IMR-90 (cell line): ENCODE measurements around the gene RNASET2. TPM values are rescaled to one million over a fixed set of nuclear protein-coding genes. Genes with fewer than 3 reads are reported as not detected.

Experiments
- ATAC-seq: fragments of 200-7000 bp; cut with Tn5 transposase; 2 replicates; pipeline ENCODE4 v1.9.1; 2020; ENCODE audit warnings: low read depth, mild to moderate bottlenecking, moderate library complexity
- BruUV-seq: library from RNA; stranded (reverse); fragments of 400-500 nt; replicated peaks from 2 replicates; lab custom pipeline; 2021; lab: Mats Ljungman, UMichigan
- CTCF ChIA-PET: fragments of 300-600 bp; formaldehyde crosslinking; extraction: SDS; loops from one replicate; lab custom pipeline; 2021; ENCODE audit warnings: antibody characterized with exemption; lab: Yijun Ruan, JAX
- POLR2A ChIA-PET: fragments of 300-600 bp; sonication (Branson Sonifier 250); formaldehyde crosslinking; loops from one replicate; lab custom pipeline; 2022; ENCODE audit warnings: antibody characterized with exemption; ENCODE audit not compliant: unreplicated experiment; lab: Charles Lee
- DNase-seq: peaks from one replicate; pipeline ENCODE4 v3.0.0; 2013
- H2AFZ ChIP-seq: replicated peaks from 2 replicates; pipeline ENCODE3; 2013; ENCODE audit warnings: low read length, mild to moderate bottlenecking; ENCODE audit not compliant: poor library complexity
- H2AK5ac ChIP-seq: 2 replicates; pipeline ENCODE4 v1.6.1; 2013; ENCODE audit warnings: low read depth, low read length, inconsistent platforms
- H2AK9ac ChIP-seq: replicated peaks from 2 replicates; pipeline ENCODE3; 2013; ENCODE audit warnings: mild to moderate bottlenecking, low read depth, low read length, moderate library complexity; ENCODE audit not compliant: poor library complexity
- H2BK120ac ChIP-seq: 2 replicates; pipeline ENCODE4 v1.6.1; 2013; ENCODE audit warnings: low read depth, low read length, inconsistent platforms
- H2BK15ac ChIP-seq: 3 replicates; pipeline ENCODE4 v1.6.1; 2013; ENCODE audit warnings: low read depth, low read length, inconsistent platforms
- H2BK20ac ChIP-seq: 2 replicates; pipeline ENCODE4 v1.6.1; 2013; ENCODE audit warnings: low read depth, mild to moderate bottlenecking, inconsistent platforms, low read length, moderate library complexity
- H2BK5ac ChIP-seq: 2 replicates; pipeline ENCODE4 v1.6.1; 2013; ENCODE audit warnings: mild to moderate bottlenecking, low read depth, low read length, inconsistent platforms; ENCODE audit not compliant: poor library complexity, severe bottlenecking
- H3K14ac ChIP-seq: replicated peaks from 2 replicates; pipeline ENCODE4 v1.6.1; 2013; ENCODE audit warnings: low read depth, low read length, inconsistent platforms
- H3K18ac ChIP-seq: 2 replicates; pipeline ENCODE4 v1.6.1; 2013; ENCODE audit warnings: low read depth, low read length, control low read depth
- H3K23ac ChIP-seq: 2 replicates; pipeline ENCODE4 v1.6.1; 2013; ENCODE audit warnings: low read depth, low read length, inconsistent platforms
- H3K27ac ChIP-seq: 2 replicates; pipeline ENCODE4 v1.5.1; 2013; ENCODE audit warnings: mild to moderate bottlenecking, control low read depth, low read length; ENCODE audit not compliant: insufficient read depth
- H3K27me3 ChIP-seq: 2 replicates; pipeline ENCODE4 v1.6.1; 2013; ENCODE audit warnings: low read length; ENCODE audit not compliant: control insufficient read depth, insufficient read depth
- H3K36me3 ChIP-seq: 2 replicates; pipeline ENCODE4 v1.6.1; 2013; ENCODE audit warnings: low read length, mixed read lengths; ENCODE audit not compliant: control insufficient read depth, insufficient read depth
- H3K4ac ChIP-seq: 2 replicates; pipeline ENCODE4 v1.6.1; 2013; ENCODE audit warnings: low read depth, low read length, inconsistent platforms
- H3K4me1 ChIP-seq: 2 replicates; pipeline ENCODE4 v1.6.1; 2013; ENCODE audit warnings: low read length, mixed read lengths; ENCODE audit not compliant: control insufficient read depth, insufficient read depth
- H3K4me2 ChIP-seq: 2 replicates; pipeline ENCODE4 v1.6.1; 2013; ENCODE audit warnings: low read depth, mild to moderate bottlenecking, control low read depth, low read length, moderate library complexity
- H3K4me3 ChIP-seq: 2 replicates; pipeline ENCODE4 v1.5.1; 2013; ENCODE audit warnings: low read depth, mild to moderate bottlenecking, control low read depth, low read length, moderate library complexity; ENCODE audit not compliant: insufficient read depth
- H3K56ac ChIP-seq: 2 replicates; pipeline ENCODE4 v1.6.1; 2013; ENCODE audit warnings: low read length, inconsistent platforms; ENCODE audit not compliant: insufficient read depth; ENCODE audit errors: extremely low read depth
- H3K79me1 ChIP-seq, 2 experiments: 2 replicates each; pipeline ENCODE4 v1.6.1; 2013; ENCODE audit warnings: low read length in 2 of 2, inconsistent platforms in 1 of 2, low read depth in 1 of 2
- H3K9ac ChIP-seq: 2 replicates; pipeline ENCODE4 v1.6.1; 2013; ENCODE audit warnings: low read depth, low read length, control low read depth
- H3K9me1 ChIP-seq: 2 replicates; pipeline ENCODE4 v1.6.1; 2013; ENCODE audit warnings: low read length, inconsistent platforms; ENCODE audit not compliant: insufficient read depth
- H3K9me3 ChIP-seq: 2 replicates; pipeline ENCODE4 v1.6.1; 2013; ENCODE audit warnings: low read length; ENCODE audit not compliant: control insufficient read depth, insufficient read depth
- H4K20me1 ChIP-seq: 2 replicates; pipeline ENCODE4 v1.6.1; 2013; ENCODE audit warnings: low read length, inconsistent platforms; ENCODE audit not compliant: insufficient read depth
- H4K5ac ChIP-seq: 2 replicates; pipeline ENCODE4 v1.6.1; 2013; ENCODE audit warnings: mild to moderate bottlenecking, low read depth, low read length, control low read depth
- H4K8ac ChIP-seq, 2 experiments: 2 replicates each; pipeline ENCODE4 v1.6.1; 2013; ENCODE audit warnings: low read depth in 2 of 2, low read length in 2 of 2, control low read depth in 1 of 2, inconsistent platforms in 1 of 2
- H4K91ac ChIP-seq: 2 replicates; pipeline ENCODE4 v1.6.1; 2013; ENCODE audit warnings: low read depth, low read length, inconsistent platforms; ENCODE audit not compliant: insufficient read depth
- BHLHE40 ChIP-seq: fragments of 150-350 bp; IDR thresholded peaks from 2 replicates; pipeline ENCODE4 v1.6.1; 2016; ENCODE audit warnings: mild to moderate bottlenecking, low read depth, low read length
- CEBPB ChIP-seq: IDR thresholded peaks from 2 replicates; pipeline ENCODE4 v1.6.1; 2012; ENCODE audit warnings: low read depth, low read length, improper control_type of control experiment
- CHD1 ChIP-seq: IDR thresholded peaks from 2 replicates; pipeline ENCODE4 v1.6.1; 2012; ENCODE audit warnings: low read depth, low read length, improper control_type of control experiment
- FOS ChIP-seq: fragments of 150-350 bp; IDR thresholded peaks from 2 replicates; pipeline ENCODE4 v1.6.1; 2016; ENCODE audit warnings: low read depth, low read length
- MAFK ChIP-seq: IDR thresholded peaks from 2 replicates; pipeline ENCODE4 v1.6.1; 2012; ENCODE audit warnings: low read depth, low read length, improper control_type of control experiment
- MAZ ChIP-seq: IDR thresholded peaks from 2 replicates; pipeline ENCODE4 v1.6.1; 2012; ENCODE audit warnings: low read depth, mild to moderate bottlenecking, low read length, improper control_type of control experiment, moderate library complexity, borderline replicate concordance
- MXI1 ChIP-seq: IDR thresholded peaks from 2 replicates; pipeline ENCODE4 v1.6.1; 2012; ENCODE audit warnings: low read depth, mild to moderate bottlenecking, low read length, moderate library complexity, borderline replicate concordance
- NFE2L2 ChIP-seq: fragments of 150-350 bp; IDR thresholded peaks from 2 replicates; pipeline ENCODE4 v1.6.1; 2016; ENCODE audit warnings: low read depth, mild to moderate bottlenecking, low read length
- POLR2A ChIP-seq: IDR thresholded peaks from 2 replicates; pipeline ENCODE4 v1.6.1; 2012; ENCODE audit warnings: mild to moderate bottlenecking, low read depth, low read length
- RAD21 ChIP-seq: IDR thresholded peaks from 2 replicates; pipeline ENCODE4 v1.6.1; 2012; ENCODE audit warnings: low read length, improper control_type of control experiment
- RCOR1 ChIP-seq: IDR thresholded peaks from 2 replicates; pipeline ENCODE4 v1.6.1; 2012; ENCODE audit warnings: mild to moderate bottlenecking, low read length, improper control_type of control experiment; ENCODE audit not compliant: insufficient replicate concordance
- RFX5 ChIP-seq: IDR thresholded peaks from 2 replicates; pipeline ENCODE4 v1.8.0; 2012; ENCODE audit warnings: low read depth, mild to moderate bottlenecking, low read length, moderate library complexity
- SMC3 ChIP-seq: fragments of 150-350 bp; IDR thresholded peaks from 2 replicates; pipeline ENCODE4 v1.6.1; 2016; ENCODE audit warnings: low read depth, mild to moderate bottlenecking, antibody characterized with exemption, low read length, moderate library complexity
- WGBS, 2 experiments: methylation state at CpG; one replicate each; pipeline versions ENCODE4 v1.1.5 to v1.1.7; 2013; ENCODE audit warnings: missing lambda C conversion rate in 2 of 2; ENCODE audit not compliant: insufficient read length in 1 of 2; ENCODE audit errors: extremely low coverage in 2 of 2; 5-methylcytosine and 5-hydroxymethylcytosine counted together
- dilution Hi-C: fragments of 300-500 bp; cut with HindIII; formaldehyde crosslinking; loops from one replicate; pipeline ENCODE4 v1.14.3; 2018; ENCODE audit warnings: low sequenced_read_pairs; ENCODE audit not compliant: unreplicated experiment
- in situ Hi-C: fragments of 300-500 bp; cut with MboI; formaldehyde crosslinking; loops from 3 replicates; pipeline ENCODE4 v1.14.3; 2019; ENCODE audit warnings: low sequenced_read_pairs, inconsistent platforms, mixed read lengths
- intact Hi-C: fragments of 100-400 bp; cut with micrococcal nuclease; formaldehyde crosslinking; loops from 2 replicates; pipeline ENCODE4 v1.10.0; 2022
- polyA plus RNA-seq, 3 experiments: library from polyadenylated mRNA; depleted of rRNA; stranded (reverse); fragments of >200 nt; gene quantifications; 2 replicates each; pipeline ENCODE4 v1.2.3, GENCODE V29; 2012; ENCODE audit warnings: low replicate concordance in 1 of 3
- total RNA-seq: library from RNA; depleted of rRNA; stranded (reverse); fragments of >200 nt; gene quantifications from 2 replicates; pipeline ENCODE4 v1.2.3, GENCODE V29; 2012
- TF ChIP-seq, protein P1 (sequence below): conservative IDR thresholded peaks from 2 replicates; pipeline ENCODE4 v1.5.1; 2012; ENCODE audit warnings: mild to moderate bottlenecking, low read depth, low read length, improper control_type of control experiment
- TF ChIP-seq, protein P2 (sequence below): fragments of 150-350 bp; IDR thresholded peaks from 2 replicates; pipeline ENCODE4 v1.6.1; 2017; ENCODE audit warnings: mild to moderate bottlenecking, antibody characterized with exemption, low read length, low read depth
- TF ChIP-seq, protein P3 (sequence below): fragments of 150-350 bp; IDR thresholded peaks from 2 replicates; pipeline ENCODE4 v1.6.1; 2016; ENCODE audit warnings: low read depth, mild to moderate bottlenecking, low read length, moderate library complexity, borderline replicate concordance

The RNASET2 gene
- total and polyA plus RNA-seq, 2 of the 4 experiments (the other 2 are of a cell fraction), result 13.6 to 24.9 TPM

DNA sequence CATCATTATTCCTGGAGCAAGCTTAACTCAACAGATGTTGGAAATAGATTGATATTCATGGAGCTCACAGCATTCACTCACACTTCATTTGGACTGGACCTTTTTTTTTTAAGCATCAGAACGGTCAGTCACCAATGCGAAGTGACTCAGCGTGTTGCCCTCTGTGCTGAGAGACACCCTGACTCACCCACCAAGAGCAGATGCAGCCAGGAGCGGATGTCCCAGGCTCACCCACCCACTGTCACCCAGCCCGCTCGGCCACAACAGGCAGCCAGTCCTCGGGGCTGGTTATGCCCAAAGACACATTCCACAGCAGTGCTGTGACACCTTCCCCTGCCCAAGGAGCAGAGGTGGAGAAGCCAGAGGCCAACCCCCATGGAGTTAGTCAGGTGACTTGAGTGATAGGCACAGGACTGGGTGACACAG is 15.7 kb downstream of the RNASET2 start:
- TF ChIP-seq, protein P1, sequence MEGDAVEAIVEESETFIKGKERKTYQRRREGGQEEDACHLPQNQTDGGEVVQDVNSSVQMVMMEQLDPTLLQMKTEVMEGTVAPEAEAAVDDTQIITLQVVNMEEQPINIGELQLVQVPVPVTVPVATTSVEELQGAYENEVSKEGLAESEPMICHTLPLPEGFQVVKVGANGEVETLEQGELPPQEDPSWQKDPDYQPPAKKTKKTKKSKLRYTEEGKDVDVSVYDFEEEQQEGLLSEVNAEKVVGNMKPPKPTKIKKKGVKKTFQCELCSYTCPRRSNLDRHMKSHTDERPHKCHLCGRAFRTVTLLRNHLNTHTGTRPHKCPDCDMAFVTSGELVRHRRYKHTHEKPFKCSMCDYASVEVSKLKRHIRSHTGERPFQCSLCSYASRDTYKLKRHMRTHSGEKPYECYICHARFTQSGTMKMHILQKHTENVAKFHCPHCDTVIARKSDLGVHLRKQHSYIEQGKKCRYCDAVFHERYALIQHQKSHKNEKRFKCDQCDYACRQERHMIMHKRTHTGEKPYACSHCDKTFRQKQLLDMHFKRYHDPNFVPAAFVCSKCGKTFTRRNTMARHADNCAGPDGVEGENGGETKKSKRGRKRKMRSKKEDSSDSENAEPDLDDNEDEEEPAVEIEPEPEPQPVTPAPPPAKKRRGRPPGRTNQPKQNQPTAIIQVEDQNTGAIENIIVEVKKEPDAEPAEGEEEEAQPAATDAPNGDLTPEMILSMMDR, result no peak
- TF ChIP-seq SMC3, result no peak
- TF ChIP-seq POLR2A, result no peak
- TF ChIP-seq, protein P2, sequence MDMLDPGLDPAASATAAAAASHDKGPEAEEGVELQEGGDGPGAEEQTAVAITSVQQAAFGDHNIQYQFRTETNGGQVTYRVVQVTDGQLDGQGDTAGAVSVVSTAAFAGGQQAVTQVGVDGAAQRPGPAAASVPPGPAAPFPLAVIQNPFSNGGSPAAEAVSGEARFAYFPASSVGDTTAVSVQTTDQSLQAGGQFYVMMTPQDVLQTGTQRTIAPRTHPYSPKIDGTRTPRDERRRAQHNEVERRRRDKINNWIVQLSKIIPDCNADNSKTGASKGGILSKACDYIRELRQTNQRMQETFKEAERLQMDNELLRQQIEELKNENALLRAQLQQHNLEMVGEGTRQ, result no peak
- TF ChIP-seq MXI1, result no peak
- TF ChIP-seq FOS, result no peak
- TF ChIP-seq RAD21, result no peak
- TF ChIP-seq CHD1, result no peak
- no peak for TF ChIP-seq CEBPB
- no peak for TF ChIP-seq MAFK
- TF ChIP-seq RCOR1, result no peak
- TF ChIP-seq, protein P3, sequence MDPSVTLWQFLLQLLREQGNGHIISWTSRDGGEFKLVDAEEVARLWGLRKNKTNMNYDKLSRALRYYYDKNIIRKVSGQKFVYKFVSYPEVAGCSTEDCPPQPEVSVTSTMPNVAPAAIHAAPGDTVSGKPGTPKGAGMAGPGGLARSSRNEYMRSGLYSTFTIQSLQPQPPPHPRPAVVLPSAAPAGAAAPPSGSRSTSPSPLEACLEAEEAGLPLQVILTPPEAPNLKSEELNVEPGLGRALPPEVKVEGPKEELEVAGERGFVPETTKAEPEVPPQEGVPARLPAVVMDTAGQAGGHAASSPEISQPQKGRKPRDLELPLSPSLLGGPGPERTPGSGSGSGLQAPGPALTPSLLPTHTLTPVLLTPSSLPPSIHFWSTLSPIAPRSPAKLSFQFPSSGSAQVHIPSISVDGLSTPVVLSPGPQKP, result no peak
- TF ChIP-seq MAZ, result no peak
- no peak for TF ChIP-seq NFE2L2
- no peak for TF ChIP-seq BHLHE40
- no peak for TF ChIP-seq RFX5
- H3K56ac ChIP-seq, result no peak overlapping the region
- in situ Hi-C loops (no loop called here), intact Hi-C loops (no loop called here), dilution Hi-C loops (no loop called here)
- no peak overlapping the region for H3K4me2 ChIP-seq
- no peak overlapping the region for H3K4ac ChIP-seq
- no peak overlapping the region for H2BK120ac ChIP-seq
- no peak overlapping the region for H3K4me3 ChIP-seq
- H3K14ac ChIP-seq, result no peak overlapping the region
- H4K8ac ChIP-seq, result no peak overlapping the region
- H2BK5ac ChIP-seq, result no peak overlapping the region
- H3K27me3 ChIP-seq, result no peaks in the 10 kb centered on the region
- no peak overlapping the region for H2BK20ac ChIP-seq
- ChIA-PET POLR2A (no interaction called here), CTCF (no interaction called here)
- WGBS, 2 experiments, result 40% methylated on average over 1 of the region's 7 CpGs; no CpG with 5 or more reads in 1 of the 2 experiments
- H2AK5ac ChIP-seq, result no peak overlapping the region
- no peaks in the 10 kb centered on the region for H3K9me3 ChIP-seq
- H4K20me1 ChIP-seq, result no peaks in the 10 kb centered on the region
- no peak overlapping the region for H3K9ac ChIP-seq
- no peak overlapping the region for H3K27ac ChIP-seq
- H3K4me1 ChIP-seq, result no peaks in the 10 kb centered on the region
- H3K18ac ChIP-seq, result no peak overlapping the region
- no peak overlapping the region for H4K5ac ChIP-seq
- no peaks in the 10 kb centered on the region for H3K9me1 ChIP-seq
- no peaks in the 10 kb centered on the region for H3K79me1 ChIP-seq
- no peak overlapping the region for H2AK9ac ChIP-seq
- H4K91ac ChIP-seq, result no peak overlapping the region
- peak overlapping the region; percentile 60 for H2AFZ ChIP-seq
- peaks cover 6% of the 10 kb centered on the region; the same call in 1 of the 2 replicates for H3K36me3 ChIP-seq
- DNase-seq (peak; percentile 37), ATAC-seq (peak; percentile 17; the same call in 1 of the 2 replicates)
- no TSS peak for BruUV-seq
- H2BK15ac ChIP-seq, result no peak overlapping the region
- no peak overlapping the region for H3K23ac ChIP-seq
